Keratinocyte (primary cell): Measurements from ENCODE around the gene NLGN4Y. TPM values are rescaled to one million over a fixed set of nuclear protein-coding genes. Genes with fewer than 3 reads are reported as not detected.

Experiments
- DNase-seq: peaks from one replicate; pipeline ENCODE4 v3.0.0-alpha.2; 2011; ENCODE audit warnings: low read depth, missing footprints, low spot score
- FAIRE-seq: peaks from 2 replicates; lab custom pipeline; 2011; peaks lifted over from hg19 to GRCh38; lab: Jason Lieb, UNC
- H2AFZ ChIP-seq: 2 replicates; pipeline ENCODE4 v1.6.0; 2012; ENCODE audit warnings: low read length, control low read depth, inconsistent platforms; ENCODE audit not compliant: control insufficient read depth
- H3K27ac ChIP-seq: 2 replicates; pipeline ENCODE4 v1.5.1; 2011; ENCODE audit warnings: low read length; ENCODE audit not compliant: control insufficient read depth, insufficient read depth
- H3K27me3 ChIP-seq: 3 replicates; pipeline ENCODE4 v1.6.0; 2011; ENCODE audit warnings: low read length; ENCODE audit not compliant: control insufficient read depth, insufficient read depth; ENCODE audit errors: extremely low read depth
- H3K36me3 ChIP-seq, 2 experiments: 2 replicates in 1 of 2; 3 replicates in 1 of 2; pipeline ENCODE4 v1.5.1; 2011; ENCODE audit warnings: low read length in 2 of 2, mild to moderate bottlenecking in 1 of 2; ENCODE audit not compliant: control insufficient read depth in 2 of 2, insufficient read depth in 2 of 2; ENCODE audit errors: extremely low read depth in 1 of 2
- H3K4me1 ChIP-seq: 3 replicates; pipeline ENCODE4 v1.5.1; 2011; ENCODE audit warnings: low read length; ENCODE audit not compliant: control insufficient read depth, insufficient read depth; ENCODE audit errors: extremely low read depth
- H3K4me2 ChIP-seq: 3 replicates; pipeline ENCODE4 v1.6.0; 2011; ENCODE audit warnings: low read depth, low read length; ENCODE audit not compliant: control insufficient read depth, insufficient read depth; ENCODE audit errors: extremely low read depth
- H3K4me3 ChIP-seq, 3 experiments: fragments of 200-600 bp in 1 of 3; sonication (generic) in 1 of 3; 2 replicates in 2 of 3; 3 replicates in 1 of 3; pipeline ENCODE4 v1.5.1; 2011 to 2016; ENCODE audit warnings: low read length in 3 of 3, mild to moderate bottlenecking in 3 of 3, control low read depth in 2 of 3, inconsistent platforms in 1 of 3, low read depth in 1 of 3, mixed read lengths in 1 of 3, mixed run types in 1 of 3, moderate library complexity in 1 of 3; ENCODE audit not compliant: control insufficient read depth in 2 of 3, insufficient read depth in 2 of 3; ENCODE audit errors: extremely low read depth in 1 of 3
- H3K79me2 ChIP-seq: 2 replicates; pipeline ENCODE4 v1.6.0; 2012; ENCODE audit warnings: low read length; ENCODE audit not compliant: control insufficient read depth, insufficient read depth
- H3K9ac ChIP-seq: 3 replicates; pipeline ENCODE4 v1.6.0; 2011; ENCODE audit warnings: low read length; ENCODE audit not compliant: control insufficient read depth, insufficient read depth; ENCODE audit errors: extremely low read depth
- H3K9me1 ChIP-seq: 3 replicates; pipeline ENCODE4 v1.6.0; 2011; ENCODE audit warnings: low read length; ENCODE audit not compliant: control insufficient read depth, insufficient read depth; ENCODE audit errors: extremely low read depth
- H3K9me3 ChIP-seq: 2 replicates; pipeline ENCODE4 v1.5.1; 2012; ENCODE audit warnings: low read depth, low read length; ENCODE audit not compliant: control insufficient read depth
- H4K20me1 ChIP-seq: 3 replicates; pipeline ENCODE4 v1.6.0; 2011; ENCODE audit warnings: low read length; ENCODE audit not compliant: control insufficient read depth, insufficient read depth; ENCODE audit errors: extremely low read depth
- CTCF ChIP-seq, 3 experiments: IDR thresholded peaks in 1 of 3; conservative IDR thresholded peaks in 1 of 3; optimal IDR thresholded peaks in 1 of 3; 2 replicates in 2 of 3; 3 replicates in 1 of 3; pipeline versions ENCODE3 to v1.5.1; 2011; ENCODE audit warnings: low read length in 3 of 3, mild to moderate bottlenecking in 3 of 3, moderate library complexity in 2 of 3, control low read depth in 1 of 3, inconsistent platforms in 1 of 3; ENCODE audit not compliant: insufficient read depth in 2 of 3; ENCODE audit errors: extremely low read depth in 1 of 3
- EZH2 ChIP-seq: IDR thresholded peaks from one replicate; pipeline ENCODE4 v1.6.1; 2012; ENCODE audit warnings: inconsistent platforms, mild to moderate bottlenecking, low read length, moderate library complexity
- dilution Hi-C: fragments of 300-500 bp; cut with MboI; formaldehyde crosslinking; loops from one replicate; pipeline ENCODE4 v1.7.0; 2020; ENCODE audit warnings: low sequenced_read_pairs; ENCODE audit not compliant: extremely low pct_ligation_motif_present
- polyA plus RNA-seq, 5 experiments: library from polyadenylated mRNA; depleted of rRNA in 3 of 5; stranded (reverse) in 3 of 5; stranded (forward) in 1 of 5; unstranded in 1 of 5; fragments of >200 nt; gene quantifications; 1 replicate in 1 of 5; 2 replicates in 3 of 5; 3 replicates in 1 of 5; pipeline versions ENCODE4 v1.2.1 to v1.2.3, GENCODE V29; 2011 to 2012; ENCODE audit warnings: missing spikeins in 2 of 5, low read depth in 1 of 5, low replicate concordance in 1 of 5

Gene NLGN4Y
- polyA plus RNA-seq, 1 donor (not counting 4 experiments of a cell fraction or from before 2014, with no cell fraction given), result not detected

DNA sequence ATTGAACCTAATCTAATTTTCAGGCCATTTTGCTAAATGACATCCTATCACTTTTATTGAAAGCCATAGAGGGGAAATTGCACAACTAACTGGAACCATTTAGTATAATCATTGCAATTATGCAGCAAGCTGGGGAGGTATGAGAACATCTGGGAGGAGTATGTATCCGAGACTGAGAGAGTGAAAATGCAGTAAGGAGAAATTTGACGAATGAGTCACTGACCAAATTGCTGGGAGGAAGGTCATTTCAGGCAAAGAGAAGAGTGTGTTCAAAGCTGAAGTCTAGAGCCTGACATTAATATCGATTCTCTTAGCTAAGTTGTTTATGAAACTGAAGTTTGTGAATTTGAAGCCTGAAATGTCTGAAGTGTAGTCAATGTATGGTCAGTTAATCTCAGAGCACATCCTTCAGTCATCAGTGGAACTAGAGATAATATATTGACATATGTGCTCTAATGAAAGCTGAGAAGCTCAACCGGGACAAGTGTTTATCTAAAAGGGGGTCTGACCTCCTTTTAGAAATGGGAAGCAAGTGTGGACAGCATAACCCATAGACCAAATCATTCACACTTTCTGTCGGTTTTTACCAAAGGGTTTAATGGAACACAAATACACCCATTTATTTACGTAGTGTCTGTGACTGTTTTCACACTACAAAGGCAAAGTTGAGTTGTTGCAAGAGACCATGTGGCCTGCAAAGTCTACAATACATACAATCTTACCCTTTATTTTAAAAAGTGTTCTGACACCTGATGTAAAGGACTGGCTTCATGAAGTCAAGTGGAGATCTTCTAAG lies 120.0 kb downstream of the NLGN4Y start:
- no peak for FAIRE-seq
- dilution Hi-C loops, result no loop called here

GRCh38 chrY:14679181-14679580 lies 154.9 kb downstream of the NLGN4Y start:
- Histone ChIP-seq H3K4me2 (no peak overlapping the region), H3K36me3 (no peaks in the 10 kb centered on the region), H4K20me1 (no peaks in the 10 kb centered on the region), H3K9me3 (no peaks in the 10 kb centered on the region), H3K4me1 (no peaks in the 10 kb centered on the region), H3K4me3 (no peak overlapping the region), H2AFZ (no peak overlapping the region), H3K79me2 (no peaks in the 10 kb centered on the region), H3K9ac (no peak overlapping the region), H3K27me3 (no peaks in the 10 kb centered on the region), H3K9me1 (no peaks in the 10 kb centered on the region), H3K27ac (no peak overlapping the region)
- no peak for TF ChIP-seq CTCF (optimal IDR thresholded peaks at IDR 0.05 in 1 of 3, IDR thresholded peaks at IDR 0.05 in 1 of 3, conservative IDR thresholded peaks at IDR 0.05 in 1 of 3; ENCODE audit: extremely low read depth in 1 of 3, insufficient read depth in 2 of 3, low read length in 3 of 3)
- TF ChIP-seq EZH2, result no peak
- dilution Hi-C loops, result no loop called here
- DNase-seq (no peak), FAIRE-seq (no peak)

More for the DNA sequence above, 120.0 kb downstream of the NLGN4Y start:
- Histone ChIP-seq H3K9me3 (no peaks in the 10 kb centered on the region), H2AFZ (no peak overlapping the region), H3K4me3 (no peak overlapping the region), H3K27me3 (no peaks in the 10 kb centered on the region), H3K36me3 (no peaks in the 10 kb centered on the region), H3K4me2 (no peak overlapping the region), H3K9ac (no peak overlapping the region), H3K9me1 (no peaks in the 10 kb centered on the region), H3K4me1 (no peaks in the 10 kb centered on the region), H3K27ac (no peak overlapping the region), H4K20me1 (no peaks in the 10 kb centered on the region), H3K79me2 (no peaks in the 10 kb centered on the region)
- no peak for DNase-seq
- no peak for TF ChIP-seq EZH2
- TF ChIP-seq CTCF (optimal IDR thresholded peaks at IDR 0.05 in 1 of 3, IDR thresholded peaks at IDR 0.05 in 1 of 3, conservative IDR thresholded peaks at IDR 0.05 in 1 of 3; ENCODE audit: extremely low read depth in 1 of 3, insufficient read depth in 2 of 3, low read length in 3 of 3), result no peak
